HEK293 (cell line): ENCODE data around the gene SLC25A36.
"Not testable (repeated sequence)": the region's sequence is repeated elsewhere in the genome, so short reads cannot be mapped to it uniquely, and the experiment has no call there.

ENCODE experiments used
- CTCF ChIA-PET: fragments of 350-600 bp; formaldehyde crosslinking; extraction: SDS; loops from one replicate; lab custom pipeline; 2021; ENCODE audit warnings: antibody characterized with exemption; lab: Yijun Ruan, JAX
- POLR2A ChIA-PET: fragments of 300-600 bp; formaldehyde crosslinking; extraction: SDS; loops from one replicate; lab custom pipeline; 2020; ENCODE audit warnings: antibody characterized with exemption, inconsistent platforms; lab: Yijun Ruan, JAX
- H3K27ac ChIP-seq: fragments of 200-500 bp; sonication (Bioruptor generic); 2 replicates; pipeline ENCODE4 v1.5.1; 2014; ENCODE audit warnings: low read depth, low read length, control low read depth, inconsistent platforms; ENCODE audit errors: extremely low read depth
- H3K36me3 ChIP-seq, 2 experiments: fragments of 200-500 bp in 1 of 2; sonication (Bioruptor generic) in 1 of 2; 1 replicate in 1 of 2; 2 replicates in 1 of 2; pipeline ENCODE4 v1.5.1; 2014 to 2017; ENCODE audit warnings: inconsistent platforms in 2 of 2, low read length in 2 of 2; ENCODE audit not compliant: control insufficient read depth in 2 of 2, insufficient read depth in 1 of 2
- H3K4me1 ChIP-seq: fragments of 200-500 bp; sonication (Bioruptor generic); 2 replicates; pipeline ENCODE4 v1.5.1; 2014; ENCODE audit warnings: mild to moderate bottlenecking, low read length, inconsistent platforms; ENCODE audit not compliant: control insufficient read depth, insufficient read depth
- H3K4me3 ChIP-seq: 2 replicates; pipeline ENCODE4 v1.5.1; 2011; ENCODE audit warnings: low read depth, mild to moderate bottlenecking, control low read depth, low read length, moderate library complexity
- H3K9me3 ChIP-seq: fragments of 200-500 bp; sonication (Bioruptor generic); 2 replicates; pipeline ENCODE4 v1.5.1; 2014; ENCODE audit warnings: low read depth, low read length, inconsistent platforms; ENCODE audit not compliant: control insufficient read depth, insufficient read depth
- AEBP2 ChIP-seq: fragments of 450-650 bp; formaldehyde crosslinking; IDR thresholded peaks from 2 replicates; pipeline ENCODE4 v1.5.1; 2016; ENCODE audit warnings: missing biosample characterization, missing genetic modification characterization, borderline replicate concordance
- ATF2 ChIP-seq: fragments of 450-650 bp; formaldehyde crosslinking; IDR thresholded peaks from 2 replicates; pipeline ENCODE4 v1.5.1; 2016; ENCODE audit warnings: missing biosample characterization, missing genetic modification characterization, low read depth
- GLI2 ChIP-seq: fragments of 450-650 bp; formaldehyde crosslinking; IDR thresholded peaks from 2 replicates; pipeline ENCODE4; 2017; ENCODE audit warnings: missing biosample characterization, missing genetic modification characterization, low read depth, borderline replicate concordance
- KLF9 ChIP-seq: fragments of 450-650 bp; formaldehyde crosslinking; IDR thresholded peaks from 2 replicates; pipeline ENCODE4 v1.5.1; 2016; ENCODE audit warnings: missing biosample characterization, missing genetic modification characterization, low read depth
- MEIS1 ChIP-seq: sonication (generic); formaldehyde crosslinking; IDR thresholded peaks from 2 replicates; pipeline ENCODE4 v1.8.1; 2022; ENCODE audit warnings: missing genetic modification reagents, mild to moderate bottlenecking, borderline replicate concordance
- REST ChIP-seq: fragments of 450-650 bp; formaldehyde crosslinking; IDR thresholded peaks from 2 replicates; pipeline ENCODE4 v1.5.1; 2016; ENCODE audit warnings: missing biosample characterization, missing genetic modification characterization
- ZBTB11 ChIP-seq: fragments of 450-650 bp; formaldehyde crosslinking; conservative IDR thresholded peaks from 2 replicates; pipeline ENCODE4 v1.5.1; 2016; ENCODE audit warnings: low read depth, missing biosample characterization, missing genetic modification characterization
- ZNF146 ChIP-seq: fragments of 450-650 bp; formaldehyde crosslinking; IDR thresholded peaks from 2 replicates; pipeline ENCODE4 v1.5.1; 2016; ENCODE audit warnings: missing biosample characterization, missing genetic modification characterization
- ZNF148 ChIP-seq: fragments of 450-650 bp; formaldehyde crosslinking; IDR thresholded peaks from 2 replicates; pipeline ENCODE4 v1.5.0; 2017; ENCODE audit warnings: missing biosample characterization, missing genetic modification characterization, borderline replicate concordance
- ZNF221 ChIP-seq: fragments of 450-650 bp; formaldehyde crosslinking; IDR thresholded peaks from 2 replicates; pipeline ENCODE4 v1.5.1; 2017; ENCODE audit warnings: missing biosample characterization, missing genetic modification characterization, borderline replicate concordance
- ZNF362 ChIP-seq: fragments of 450-650 bp; formaldehyde crosslinking; IDR thresholded peaks from 2 replicates; pipeline ENCODE4 v1.5.1; 2016; ENCODE audit warnings: missing biosample characterization, missing genetic modification characterization
- ZNF449 ChIP-seq: fragments of 450-650 bp; formaldehyde crosslinking; IDR thresholded peaks from 2 replicates; pipeline ENCODE4 v1.5.1; 2017; ENCODE audit warnings: missing biosample characterization, mild to moderate bottlenecking, missing genetic modification characterization, moderate library complexity
- ZNF548 ChIP-seq: fragments of 450-650 bp; formaldehyde crosslinking; IDR thresholded peaks from 2 replicates; pipeline ENCODE4 v1.5.1; 2016; ENCODE audit warnings: missing biosample characterization, missing genetic modification characterization
- ZNF580 ChIP-seq: fragments of 450-650 bp; formaldehyde crosslinking; IDR thresholded peaks from 2 replicates; pipeline ENCODE4 v1.5.1; 2016; ENCODE audit warnings: missing biosample characterization, missing genetic modification characterization
- ZNF626 ChIP-seq: fragments of 450-650 bp; sonication (Bioruptor Pico); formaldehyde crosslinking; IDR thresholded peaks from 2 replicates; pipeline ENCODE4 v1.5.1; 2018; ENCODE audit warnings: missing biosample characterization, missing genetic modification characterization, inconsistent platforms
- ZNF707 ChIP-seq: fragments of 450-650 bp; formaldehyde crosslinking; IDR thresholded peaks from 2 replicates; pipeline ENCODE4 v1.5.1; 2016; ENCODE audit warnings: missing biosample characterization, missing genetic modification characterization

SLC25A36 gene

GRCh38 chr3:140939305-140939704 lies 2.3 kb upstream of the SLC25A36 start:
- H3K9me3 ChIP-seq, H3K4me3 ChIP-seq, H3K36me3 ChIP-seq, H3K27ac ChIP-seq, H3K4me1 ChIP-seq, POLR2A ChIA-PET, CTCF ChIA-PET: not testable (repeated sequence)
- peak; percentile 87 for TF ChIP-seq ZNF146

GRCh38 chr3:140941090-140941433 lies 574 bp upstream of the SLC25A36 start:
- peaks cover 0 to 5% of the 10 kb centered on the region in 2 experiments; a peak in 1 of 3 replicates for H3K36me3 ChIP-seq
- peaks cover 2% of the 10 kb centered on the region; the same call in 1 of the 2 replicates for H3K4me1 ChIP-seq
- ChIA-PET POLR2A (no interaction called here), CTCF (no interaction called here)
- H3K9me3 ChIP-seq: no peaks in the 10 kb centered on the region
- peak overlapping the region; percentile 99 for H3K4me3 ChIP-seq
- H3K27ac ChIP-seq: no peak overlapping the region; the same call in 1 of the 2 replicates
- TF ChIP-seq ZNF707 (tag by site-specific recombination) (no peak), ZNF626 (tag by site-specific recombination) (0 out of 2 replicates have a peak, but pooled peaks have one; percentile 10), ZNF146 (peak; percentile 91), MEIS1 (CRISPR knock-in tag) (no peak), ZBTB11 (no peak), REST (tag by site-specific recombination) (no peak), KLF9 (tag by site-specific recombination) (no peak), GLI2 (tag by site-specific recombination) (no peak), ZNF580 (tag by site-specific recombination) (0 out of 2 replicates have a peak, but pooled peaks have one; percentile 46), ZNF221 (tag by site-specific recombination) (no peak), ZNF548 (tag by site-specific recombination) (no peak), AEBP2 (tag by site-specific recombination) (no peak), ATF2 (no peak), ZNF148 (tag by site-specific recombination) (no peak), ZNF449 (tag by site-specific recombination) (no peak), ZNF362 (tag by site-specific recombination) (0 out of 2 replicates have a peak, but pooled peaks have one; percentile 42)
